Bronchial epithelial cell (primary cell): ENCODE measurements around the gene TNS3. TPM values are rescaled to one million over a fixed set of nuclear protein-coding genes. Genes with fewer than 3 reads are reported as not detected.
A peak's percentile ranks its signal among the peaks of the same experiment; 100 is the strongest.

Experiments
- DNase-seq: peaks from one replicate; pipeline ENCODE4 v3.0.0-alpha.2; 2010; ENCODE audit warnings: low read depth
- FAIRE-seq: peaks from 2 replicates; lab custom pipeline; 2011; peaks lifted over from hg19 to GRCh38; lab: Jason Lieb, UNC
- H3K27me3 ChIP-seq: 2 replicates; pipeline ENCODE4 v1.5.1; 2011; ENCODE audit warnings: low read length; ENCODE audit not compliant: control insufficient read depth, insufficient read depth
- H3K36me3 ChIP-seq: 2 replicates; pipeline ENCODE4 v1.5.1; 2011; ENCODE audit warnings: low read length; ENCODE audit not compliant: control insufficient read depth, insufficient read depth
- H3K4me3 ChIP-seq: 2 replicates; pipeline ENCODE4 v1.5.1; 2011; ENCODE audit warnings: mild to moderate bottlenecking, low read depth, low read length, control low read depth
- CTCF ChIP-seq: IDR thresholded peaks from 2 replicates; pipeline ENCODE4 v1.5.1; 2011; ENCODE audit warnings: mild to moderate bottlenecking, moderate library complexity, low read length, control low read depth, inconsistent platforms; ENCODE audit not compliant: insufficient read depth, severe bottlenecking
- total RNA-seq: library from RNA; depleted of rRNA; stranded (reverse); fragments of >200 nt; gene quantifications from 2 replicates; pipeline ENCODE4 v1.2.1, GENCODE V29; 2014

Gene TNS3
- total RNA-seq, 1 donor from 2014 or later, result 2.6 TPM

GRCh38 chr7:47326808-47327207 lies 255.1 kb downstream of the TNS3 start:
- Histone ChIP-seq H3K4me3 (no peak overlapping the region), H3K27me3 (no peaks in the 10 kb centered on the region), H3K36me3 (no peaks in the 10 kb centered on the region)
- DNase-seq (no peak), FAIRE-seq (no peak)
- TF ChIP-seq CTCF, result no peak

GRCh38 chr7:47326220-47326619 lies 255.7 kb downstream of the TNS3 start:
- no peak overlapping the region for H3K4me3 ChIP-seq
- DNase-seq, result peak; percentile 92
- TF ChIP-seq CTCF, result peak; percentile 44
- no peak for FAIRE-seq
- H3K27me3 ChIP-seq, result no peaks in the 10 kb centered on the region
- no peaks in the 10 kb centered on the region for H3K36me3 ChIP-seq

GRCh38 chr7:47325337-47325736 lies 256.6 kb downstream of the TNS3 start:
- no peak overlapping the region for H3K4me3 ChIP-seq
- DNase-seq (no peak), FAIRE-seq (no peak)
- TF ChIP-seq CTCF, result no peak
- H3K27me3 ChIP-seq, result no peaks in the 10 kb centered on the region
- peaks cover 2% of the 10 kb centered on the region for H3K36me3 ChIP-seq

GRCh38 chr7:47323904-47324303 lies 258.0 kb downstream of the TNS3 start:
- no peaks in the 10 kb centered on the region for H3K27me3 ChIP-seq
- FAIRE-seq (no peak), DNase-seq (no peak)
- peaks cover 2% of the 10 kb centered on the region for H3K36me3 ChIP-seq
- H3K4me3 ChIP-seq, result no peak overlapping the region
- TF ChIP-seq CTCF, result no peak

- no peak for TF ChIP-seq CTCF
- no peak for FAIRE-seq
- peaks cover 5% of the 10 kb centered on the region for H3K36me3 ChIP-seq
- no peak overlapping the region for H3K4me3 ChIP-seq
- no peaks in the 10 kb centered on the region for H3K27me3 ChIP-seq
- DNase-seq, result no peak
Measured at GRCh38 chr7:47322731-47323130, 259.2 kb downstream of the TNS3 start.

- no peaks in the 10 kb centered on the region for H3K27me3 ChIP-seq
- DNase-seq (no peak), FAIRE-seq (no peak)
- peaks cover 5% of the 10 kb centered on the region for H3K36me3 ChIP-seq
- H3K4me3 ChIP-seq, result no peak overlapping the region
- TF ChIP-seq CTCF, result no peak
Measured at GRCh38 chr7:47320296-47320695, 261.6 kb downstream of the TNS3 start.
